UCSD-AML1 (cell line): ENCODE data around the gene ANKRD40.
"Not testable (repeated sequence)": the region's sequence is repeated elsewhere in the genome, so short reads cannot be mapped to it uniquely, and the experiment has no call there.

ENCODE experiments used
- DNase-seq: peaks from one replicate; lab custom pipeline; 2025; ENCODE audit not compliant: unreplicated experiment; lab: John Stamatoyannopoulos, UW

ANKRD40 gene, protein sequence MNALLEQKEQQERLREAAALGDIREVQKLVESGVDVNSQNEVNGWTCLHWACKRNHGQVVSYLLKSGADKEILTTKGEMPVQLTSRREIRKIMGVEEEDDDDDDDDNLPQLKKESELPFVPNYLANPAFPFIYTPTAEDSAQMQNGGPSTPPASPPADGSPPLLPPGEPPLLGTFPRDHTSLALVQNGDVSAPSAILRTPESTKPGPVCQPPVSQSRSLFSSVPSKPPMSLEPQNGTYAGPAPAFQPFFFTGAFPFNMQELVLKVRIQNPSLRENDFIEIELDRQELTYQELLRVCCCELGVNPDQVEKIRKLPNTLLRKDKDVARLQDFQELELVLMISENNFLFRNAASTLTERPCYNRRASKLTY

DNA sequence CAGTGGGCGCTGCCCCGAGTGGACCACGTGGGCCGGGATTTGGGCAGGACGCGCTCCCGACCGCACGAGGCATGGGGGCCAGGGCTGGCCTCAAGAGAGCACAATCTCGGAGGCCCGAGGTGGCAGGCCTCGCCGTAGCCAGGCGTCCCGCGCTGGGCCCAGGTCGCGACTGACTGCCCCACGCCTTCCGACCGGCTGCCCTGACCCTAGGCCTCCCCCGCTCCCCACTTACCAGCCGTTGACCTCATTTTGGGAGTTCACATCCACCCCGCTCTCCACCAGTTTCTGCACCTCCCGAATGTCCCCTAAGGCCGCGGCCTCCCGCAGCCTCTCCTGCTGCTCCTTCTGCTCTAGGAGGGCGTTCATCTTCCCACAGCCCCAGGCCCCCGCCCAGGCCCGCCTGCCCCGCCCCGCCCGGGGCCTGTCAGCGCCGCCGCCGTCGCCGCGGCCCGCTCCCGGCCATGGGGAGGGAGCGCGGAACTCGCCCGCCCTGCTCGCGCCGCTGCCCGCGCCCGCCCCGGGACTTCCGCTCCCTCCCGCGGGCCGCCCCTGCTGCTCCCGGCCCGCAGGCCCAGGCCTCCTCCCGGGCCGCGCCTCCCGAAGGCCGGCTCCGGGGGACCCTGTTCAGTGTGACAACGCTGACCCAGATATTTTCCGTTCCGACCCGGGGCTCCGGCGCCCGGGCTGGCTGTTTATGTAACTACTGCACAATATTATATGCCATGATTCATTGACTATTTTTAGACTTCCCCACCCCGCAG, at the start of gene ANKRD40:
Gene ANKRD40 (minus strand): TSS at position 626 of the 761 bp plus-strand sequence. CDS start 260 bp downstream, at position 366.
- DNase-seq, result peak; percentile 90

DNA sequence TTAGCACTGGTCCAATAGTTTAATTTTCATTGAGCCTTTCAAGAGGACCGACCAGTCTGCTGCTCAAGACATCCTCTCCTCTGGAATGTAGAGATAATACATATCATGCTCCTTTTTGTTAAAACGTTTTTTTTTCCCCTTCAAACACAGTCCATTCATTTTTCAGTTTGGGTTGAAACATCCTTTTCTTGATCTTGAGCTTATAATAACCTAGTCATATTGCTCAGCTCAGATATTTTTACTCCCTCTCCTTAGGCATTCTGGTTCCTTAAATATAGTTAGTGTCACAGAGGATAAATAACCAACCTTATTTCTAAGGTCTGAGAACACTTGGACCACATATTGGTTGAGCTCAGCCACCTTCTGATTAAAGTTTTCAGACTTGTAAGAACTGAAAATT, 46.8 kb upstream of the ANKRD40 start:
- DNase-seq, result no peak

DNA sequence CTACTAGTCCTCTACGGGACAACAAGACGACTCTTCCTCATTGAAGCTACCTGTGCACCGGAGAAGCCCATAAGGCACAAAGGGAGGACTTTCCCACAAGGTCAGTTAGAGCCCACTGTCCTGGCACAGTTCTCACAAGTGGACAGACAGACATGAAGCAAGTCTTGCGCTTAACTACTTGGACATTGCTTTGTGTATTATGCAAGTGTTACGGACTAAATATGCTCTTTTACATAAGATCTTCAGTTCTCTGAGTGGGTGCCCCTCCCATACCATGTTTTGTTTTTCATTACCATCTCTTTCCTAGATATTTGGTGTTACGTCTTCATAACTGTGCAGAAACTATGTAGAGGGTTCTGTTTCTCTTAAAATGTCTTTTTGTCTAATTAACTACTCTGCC, 41.5 kb upstream of the ANKRD40 start:
- DNase-seq, result no peak

DNA sequence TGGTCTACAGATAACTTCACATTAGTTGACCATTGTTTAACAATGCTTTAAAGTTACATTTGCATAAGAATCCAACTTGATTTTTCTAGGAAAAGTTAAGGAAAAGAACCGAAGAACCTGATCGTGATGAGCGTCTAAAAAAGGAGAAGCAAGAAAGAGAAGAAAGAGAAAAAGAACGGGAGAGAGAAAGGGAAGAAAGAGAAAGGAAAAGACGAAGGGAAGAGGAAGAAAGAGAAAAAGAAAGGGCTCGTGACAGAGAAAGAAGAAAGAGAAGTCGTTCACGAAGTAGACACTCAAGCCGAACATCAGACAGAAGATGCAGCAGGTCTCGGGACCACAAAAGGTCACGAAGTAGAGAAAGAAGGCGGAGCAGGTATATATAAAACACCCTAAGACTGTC, 37.9 kb upstream of the ANKRD40 start:
- no peak for DNase-seq

DNA sequence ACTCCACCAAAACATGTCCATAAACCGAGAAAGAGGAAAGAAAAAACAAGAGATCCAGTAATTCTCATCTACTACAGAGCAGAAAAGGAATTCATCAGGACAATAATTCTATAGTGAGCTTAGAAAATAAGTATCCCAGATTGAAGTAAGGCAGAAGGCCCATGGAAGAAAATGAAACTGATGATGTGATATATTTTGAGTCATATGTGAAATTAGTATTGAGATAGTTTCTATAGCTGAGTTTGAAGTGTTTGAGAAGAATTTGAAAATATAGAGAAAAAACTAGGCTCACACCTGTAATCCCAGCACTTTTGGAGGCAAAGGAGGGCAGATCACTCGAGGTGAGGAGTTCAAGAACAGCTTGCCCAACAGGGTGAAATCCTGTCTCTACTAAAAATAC, 31.4 kb upstream of the ANKRD40 start:
- no peak for DNase-seq

DNA sequence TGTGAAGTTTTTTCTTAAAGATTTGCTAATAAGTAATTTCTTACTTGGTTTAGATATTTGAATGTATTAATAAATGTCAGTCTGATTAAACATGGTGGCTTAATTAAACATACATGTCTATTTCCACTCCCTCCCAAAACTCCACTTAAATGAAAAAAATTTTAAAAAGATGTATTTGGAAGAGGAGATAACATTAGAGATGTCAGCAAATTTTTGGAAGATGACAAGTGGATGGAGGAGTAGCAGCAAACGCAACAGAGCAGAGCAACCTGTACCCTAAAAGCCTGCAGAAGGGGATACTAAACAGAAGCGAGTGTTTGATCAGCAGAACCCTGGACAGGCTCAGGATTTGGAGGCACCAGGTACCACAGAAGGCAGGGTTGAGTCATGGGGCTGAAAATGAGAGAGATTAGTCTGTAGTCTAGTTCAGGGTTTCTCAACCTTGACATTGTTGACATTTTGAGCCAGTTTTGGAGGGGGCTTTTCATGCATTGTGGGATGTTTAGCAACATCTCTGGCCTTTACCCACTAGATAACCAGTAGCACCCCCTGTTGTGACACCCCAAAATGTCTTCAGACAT, 29.5 kb upstream of the ANKRD40 start:
- no peak for DNase-seq

DNA sequence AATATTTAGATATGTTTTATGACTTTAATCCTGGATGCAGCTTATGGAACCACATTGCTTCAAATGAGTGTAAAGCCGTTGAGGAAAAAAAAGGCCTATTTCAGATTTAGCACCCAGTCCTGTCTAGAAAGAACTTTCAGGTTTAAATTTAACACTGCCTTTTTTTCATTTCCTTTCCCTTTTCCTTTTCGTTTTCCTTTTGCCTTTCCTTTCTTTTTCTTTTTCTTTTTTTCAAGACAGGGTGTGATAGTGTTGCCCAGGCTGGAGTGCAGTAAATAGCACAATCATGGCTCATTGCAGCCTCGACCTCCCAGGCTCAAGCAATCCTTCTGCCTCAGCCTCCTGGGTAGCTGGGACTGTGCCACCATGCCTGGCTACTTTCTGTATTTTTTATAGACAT, 27.6 kb upstream of the ANKRD40 start:
- no peak for DNase-seq

DNA sequence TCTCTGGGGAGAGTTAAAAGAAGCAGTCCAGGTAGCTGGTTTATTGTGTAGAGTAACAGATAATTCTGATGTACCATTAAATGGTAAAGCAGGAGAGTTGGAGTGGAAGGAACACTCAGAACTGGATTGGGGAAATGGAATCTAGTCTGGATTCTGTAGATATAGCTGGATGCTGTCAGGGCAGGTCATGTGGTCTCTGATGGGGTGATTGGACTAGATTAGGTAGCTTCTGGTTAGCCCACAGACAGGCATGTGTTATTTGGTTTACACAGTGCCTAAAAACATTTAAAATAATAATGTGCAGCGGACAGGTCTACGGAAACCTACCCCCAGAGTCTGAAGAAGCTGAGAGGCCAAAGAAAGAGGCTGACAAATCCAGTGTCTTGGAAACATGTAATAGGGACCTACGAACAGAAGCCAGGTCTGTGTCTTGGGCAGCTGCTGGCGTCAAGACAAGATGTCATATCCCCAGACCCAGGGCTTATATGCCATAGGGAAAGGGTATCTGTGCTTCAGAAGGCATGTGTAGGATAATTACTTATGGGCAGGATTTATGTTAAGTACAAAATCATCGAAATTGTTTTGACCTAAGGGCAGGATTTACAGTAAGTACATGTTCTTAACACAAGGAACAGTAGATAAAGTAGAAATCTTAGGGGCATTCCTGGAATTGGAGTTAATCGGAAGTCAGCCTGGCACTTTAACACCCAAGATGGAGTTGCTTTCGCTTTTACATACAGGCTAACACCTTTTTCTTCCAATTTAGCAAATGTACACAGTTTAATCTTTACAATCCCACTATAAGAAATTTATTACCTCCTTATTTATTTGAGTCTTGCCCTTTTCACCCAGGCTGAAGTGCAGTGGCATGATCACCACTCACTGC, 24.1 kb upstream of the ANKRD40 start:
- no peak for DNase-seq

DNA sequence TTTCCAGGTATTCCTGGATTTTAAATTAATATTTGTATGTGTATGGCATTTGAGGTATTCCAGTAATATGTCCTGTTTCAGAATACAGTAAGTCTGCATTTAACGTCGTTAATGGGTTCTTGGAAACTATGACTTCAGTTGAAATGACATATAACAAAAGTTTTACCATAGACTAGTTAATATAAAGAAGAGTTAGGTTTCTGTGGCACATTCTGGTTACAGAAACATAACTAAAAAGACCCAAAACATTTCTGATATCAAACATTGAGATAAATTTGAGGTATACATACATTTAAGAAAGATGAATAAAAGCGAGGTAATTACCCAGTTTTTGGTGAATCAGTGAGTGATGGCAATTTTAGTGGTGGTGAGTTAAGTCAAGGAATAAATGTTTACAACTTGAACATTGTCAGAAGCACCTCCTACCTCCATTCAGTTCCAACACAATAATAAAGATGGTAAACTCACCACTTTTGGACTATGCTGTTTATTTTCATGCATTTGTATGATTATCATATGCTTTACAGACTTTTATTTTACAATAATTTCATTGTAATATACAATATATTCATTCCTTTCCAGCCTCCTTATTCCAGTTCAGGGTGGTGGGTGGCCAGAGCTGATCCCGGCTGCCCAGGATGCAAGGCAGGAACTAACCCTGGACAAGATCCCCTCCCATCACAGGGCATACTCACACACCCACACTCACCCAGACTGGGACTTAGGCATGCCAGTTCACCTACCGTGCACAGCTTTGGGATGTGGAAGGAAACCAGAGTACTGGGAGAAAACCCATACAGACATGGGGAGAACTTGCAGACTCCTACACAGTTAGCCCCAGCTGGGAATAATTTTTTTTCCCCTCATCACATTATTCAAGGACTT, 21.4 kb upstream of the ANKRD40 start:
- DNase-seq, result no peak

DNA sequence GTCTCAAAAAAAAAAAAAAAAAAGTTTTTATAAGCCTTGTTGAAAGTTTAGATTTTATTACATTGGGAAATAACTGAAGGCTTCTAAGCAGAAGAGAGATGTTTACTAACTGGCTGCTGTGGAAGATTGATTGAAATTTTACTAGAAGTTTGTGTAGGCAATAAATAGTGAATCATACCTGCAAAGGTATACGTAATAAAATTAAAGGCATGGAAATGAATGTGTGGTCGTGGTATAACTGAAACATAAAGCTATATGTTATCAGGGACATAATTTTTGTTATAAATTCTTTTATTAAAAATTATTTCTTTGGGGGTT, 20.4 kb upstream of the ANKRD40 start:
- DNase-seq, result no peak

DNA sequence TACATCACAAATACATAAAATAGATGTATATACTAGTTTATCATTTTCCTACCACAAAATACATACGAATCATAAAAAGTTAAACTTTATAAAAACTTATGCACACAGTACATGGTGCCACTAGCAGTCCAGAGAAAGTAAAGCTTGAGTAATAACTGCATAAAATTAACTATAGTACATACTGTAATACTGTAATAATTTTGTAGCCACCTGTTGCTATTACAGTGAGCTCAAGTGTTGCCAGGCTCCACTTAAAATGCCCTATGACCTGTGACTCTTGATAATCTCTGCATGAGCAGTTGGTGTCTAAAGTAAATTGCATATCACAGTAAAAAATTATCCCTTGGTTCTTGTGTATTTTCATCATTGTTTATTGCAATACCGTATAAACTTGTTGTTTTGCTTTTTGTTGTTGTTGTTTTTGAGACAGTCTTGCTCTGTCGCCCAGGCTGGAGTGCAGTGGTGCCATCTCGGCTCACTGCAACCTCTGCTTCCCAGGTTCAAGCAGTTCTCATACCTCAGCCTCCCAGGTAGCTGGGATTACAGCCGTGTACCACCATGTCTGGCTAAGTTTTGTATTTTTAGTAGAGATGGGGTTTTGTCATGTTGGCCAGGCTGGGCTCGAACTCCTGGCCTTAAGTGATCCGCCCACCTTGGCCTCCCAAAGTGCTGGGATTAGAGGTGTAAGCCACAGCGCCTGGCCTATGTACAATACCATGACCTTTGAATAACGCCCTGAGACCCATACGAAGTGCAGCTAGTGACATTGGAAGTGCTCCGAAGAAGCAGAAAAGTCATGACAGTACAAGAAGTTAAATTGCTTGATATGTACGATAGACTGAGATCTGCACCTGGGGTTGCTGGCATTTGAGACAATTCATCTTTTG, 18.3 kb upstream of the ANKRD40 start:
- no peak for DNase-seq

DNA sequence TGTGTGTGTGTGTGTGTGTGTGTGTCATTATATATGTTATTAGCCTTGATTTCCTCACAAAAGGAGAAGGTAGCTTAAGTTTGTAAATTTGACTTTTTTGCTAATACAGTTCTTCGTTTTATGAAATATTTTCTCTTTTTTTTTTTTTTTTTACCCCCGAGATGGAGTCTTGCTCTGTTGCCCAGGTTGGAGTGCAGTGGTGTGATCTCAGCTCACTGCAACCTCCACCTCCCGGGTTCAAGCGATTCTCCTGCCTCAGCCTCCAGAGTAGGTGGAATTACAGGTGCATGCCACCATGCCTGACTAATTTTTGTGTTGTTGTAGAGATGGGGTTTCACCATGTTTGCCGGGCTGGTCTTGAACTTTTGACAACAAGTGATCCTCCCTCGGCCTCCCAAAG, 16.9 kb upstream of the ANKRD40 start:
- DNase-seq, result not testable (repeated sequence)

DNA sequence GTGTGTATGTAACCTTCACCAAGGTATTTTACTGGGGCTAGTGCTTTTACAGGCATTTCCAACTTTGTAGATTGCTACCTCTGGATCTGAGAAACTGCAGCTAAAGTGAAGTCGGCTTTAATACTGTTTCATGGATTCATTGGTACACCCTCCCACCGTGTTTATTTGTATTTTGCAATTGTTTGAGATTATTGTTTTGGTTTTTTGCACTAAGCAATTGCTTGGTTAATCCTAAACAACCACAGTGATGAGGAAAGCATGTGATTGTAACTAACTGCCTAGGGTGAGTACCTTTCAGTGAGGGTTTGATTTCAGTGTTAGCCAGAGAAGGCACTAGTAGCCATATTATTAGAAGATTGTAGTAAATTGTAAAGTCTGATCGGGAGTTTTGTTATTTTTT, 15.0 kb upstream of the ANKRD40 start:
- no peak for DNase-seq

DNA sequence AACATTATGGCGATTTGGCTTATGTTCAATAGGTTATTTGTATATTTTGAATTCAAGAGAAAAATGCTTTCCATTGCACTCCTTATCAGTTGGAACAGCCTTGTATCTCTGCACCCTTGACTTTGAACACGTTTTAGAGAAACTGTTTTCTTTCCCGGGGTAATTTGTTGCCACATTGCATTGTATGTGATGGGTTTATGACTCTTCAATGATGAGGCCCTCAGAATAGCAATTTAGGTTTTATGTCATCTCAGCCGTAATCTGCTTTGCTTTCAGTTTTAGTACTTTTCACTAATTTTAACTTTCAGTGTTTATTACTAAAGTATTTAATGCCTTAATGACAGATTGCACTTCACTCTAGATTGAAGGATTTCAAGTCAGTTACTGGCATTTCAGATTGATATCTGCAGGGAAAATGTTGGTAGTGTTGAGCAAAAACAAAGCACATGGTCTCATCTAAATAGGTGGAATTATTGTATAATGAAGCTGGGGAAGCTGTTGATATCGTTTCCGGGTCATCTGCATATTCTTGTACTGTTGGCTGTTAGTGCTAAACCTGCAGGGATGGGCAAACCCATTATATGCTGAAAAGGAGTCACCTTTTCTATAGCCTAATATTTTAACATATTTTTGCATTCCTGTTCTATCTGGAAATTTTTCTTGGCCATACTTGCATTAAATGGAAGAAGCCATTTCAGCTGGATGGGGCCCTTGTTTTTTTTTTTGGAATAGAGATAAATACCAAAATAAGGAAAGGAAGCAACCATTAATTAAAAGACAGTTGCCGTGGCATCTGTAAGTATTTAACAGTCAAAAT, 13.7 kb upstream of the ANKRD40 start:
- no peak for DNase-seq

DNA sequence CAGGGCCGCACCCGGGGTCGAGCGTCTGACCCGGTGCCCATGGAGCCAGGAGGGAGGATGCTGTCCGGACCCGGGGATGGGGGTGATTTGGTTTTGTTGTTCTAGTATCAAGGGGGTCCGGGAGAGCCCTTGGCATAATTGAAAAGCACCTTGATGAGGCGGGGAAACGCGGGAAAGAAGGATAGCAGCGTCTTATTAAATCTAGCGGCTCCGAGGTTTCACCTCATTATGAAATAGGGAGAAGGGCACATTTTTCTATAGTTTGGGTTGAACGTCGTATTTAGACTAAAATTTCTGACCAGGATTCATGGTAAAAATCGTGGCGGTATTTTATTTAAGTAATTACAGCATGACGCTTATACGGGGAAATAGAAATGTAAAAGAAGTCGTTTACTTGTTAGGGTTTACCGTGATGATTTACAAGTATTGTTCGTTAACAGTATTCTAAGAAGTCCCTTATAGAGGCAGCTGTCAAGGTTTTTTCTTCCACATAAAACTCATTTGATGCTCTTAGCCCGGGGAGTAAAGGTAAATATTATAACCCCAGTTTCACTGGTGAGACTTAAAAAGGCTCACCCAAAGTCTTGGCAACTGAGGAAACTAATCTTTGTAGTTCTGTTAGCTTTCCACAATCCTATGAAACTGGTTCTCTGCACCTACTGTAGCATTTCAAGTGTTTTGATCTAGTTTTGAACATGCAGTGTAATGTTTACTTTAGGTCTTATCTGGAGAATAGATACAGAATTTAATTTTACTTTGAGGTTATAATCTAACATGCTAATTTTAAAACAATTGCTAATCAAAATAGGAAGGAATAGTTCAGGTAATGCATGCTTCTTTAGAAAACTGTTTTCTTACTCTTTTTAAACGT, 12.4 kb upstream of the ANKRD40 start:
- DNase-seq, result no peak

DNA sequence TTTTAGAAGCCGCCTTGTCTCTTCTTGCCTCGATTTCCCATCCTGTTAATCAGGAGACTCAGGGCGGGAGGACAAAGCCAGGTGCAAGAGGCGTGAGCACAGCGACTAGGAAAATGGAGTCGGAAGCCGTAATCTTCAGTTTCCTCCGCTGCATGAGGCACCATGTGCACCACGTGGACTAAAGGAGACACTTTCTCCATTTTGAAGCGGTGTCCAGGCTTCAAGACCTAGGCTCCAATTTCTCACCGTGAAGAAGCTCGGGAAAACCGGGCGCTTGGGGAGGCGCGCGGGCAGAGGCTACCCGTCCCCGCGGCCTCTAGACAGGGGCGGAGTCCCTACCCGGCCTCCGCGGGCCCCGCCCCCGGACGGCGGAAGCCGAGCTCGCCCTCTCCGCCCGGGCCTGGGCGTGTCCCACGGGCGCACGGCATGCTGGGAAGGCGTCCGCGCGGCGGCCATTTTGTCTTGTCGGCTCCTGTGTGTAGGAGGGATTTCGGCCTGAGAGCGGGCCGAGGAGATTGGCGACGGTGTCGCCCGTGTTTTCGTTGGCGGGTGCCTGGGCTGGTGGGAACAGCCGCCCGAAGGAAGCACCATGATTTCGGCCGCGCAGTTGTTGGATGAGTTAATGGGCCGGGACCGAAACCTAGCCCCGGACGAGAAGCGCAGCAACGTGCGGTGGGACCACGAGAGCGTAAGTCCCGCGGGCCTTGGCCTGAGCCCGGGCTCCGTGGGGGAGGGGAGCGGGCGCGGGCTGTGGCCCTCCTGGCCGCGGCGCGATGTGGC, 11.6 kb upstream of the ANKRD40 start, which contains the start of gene LUC7L3:
Gene LUC7L3 (plus strand): TSS at position 460 of the 780 bp plus-strand sequence. CDS start 130 bp downstream, at position 590.
- DNase-seq, result peak; percentile 95

DNA sequence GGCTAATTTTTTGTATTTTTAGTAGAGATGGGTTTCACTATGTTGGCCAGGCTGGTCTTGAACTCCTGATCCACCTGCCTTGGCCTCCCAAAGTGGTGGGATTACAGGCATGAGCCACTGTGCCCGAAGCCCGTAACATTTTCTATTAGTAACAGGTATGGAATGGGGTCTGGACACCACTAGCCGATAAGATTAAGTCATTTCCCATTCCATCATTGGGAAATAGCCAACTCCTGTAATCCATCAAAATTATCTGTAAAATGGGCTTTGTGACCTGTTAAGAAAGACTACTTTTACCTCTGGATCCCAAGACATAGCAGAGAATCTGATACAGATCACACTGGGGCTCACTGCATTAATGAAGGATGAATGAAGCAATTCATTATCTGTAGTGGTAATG, 7.8 kb upstream of the ANKRD40 start:
- DNase-seq, result no peak
